CD14-positive monocyte (primary cell): ENCODE data around the gene KRTAP10-5. TPM values are rescaled to one million over a fixed set of nuclear protein-coding genes. Genes with fewer than 3 reads are reported as not detected.
A peak's percentile ranks its signal among the peaks of the same experiment; 100 is the strongest.

Experiments
- DNase-seq, 3 donors: peaks; one replicate each; pipeline ENCODE4 v3.0.0-alpha.2; 2011 to 2022
- H2AFZ ChIP-seq: 2 replicates; pipeline ENCODE4 v1.6.0; 2012; ENCODE audit warnings: mild to moderate bottlenecking, low read depth, low read length, inconsistent platforms; ENCODE audit not compliant: insufficient read depth, poor library complexity, severe bottlenecking
- H3K27ac ChIP-seq, 2 donors: 1 replicate in 1 of 2; 2 replicates in 1 of 2; pipeline ENCODE4 v1.5.1; 2012 to 2013; ENCODE audit warnings: low read length in 2 of 2, control low read depth in 1 of 2, inconsistent platforms in 1 of 2, low read depth in 1 of 2, mild to moderate bottlenecking in 1 of 2
- H3K27me3 ChIP-seq, 2 donors: one replicate each; pipeline versions ENCODE4 v1.6.0 to v1.6.1; 2011 to 2013; ENCODE audit warnings: low read length in 2 of 2; ENCODE audit not compliant: control insufficient read depth in 2 of 2, insufficient read depth in 2 of 2
- H3K36me3 ChIP-seq, 2 donors: replicated peaks in 1 of 2; 1 replicate in 1 of 2; 2 replicates in 1 of 2; pipeline versions ENCODE4 v1.5.1 to v1.6.1; 2012 to 2013; ENCODE audit warnings: low read length in 2 of 2, control low read depth in 1 of 2, inconsistent platforms in 1 of 2, mild to moderate bottlenecking in 1 of 2; ENCODE audit not compliant: insufficient read depth in 2 of 2, control insufficient read depth in 1 of 2
- H3K4me1 ChIP-seq, 2 donors: 1 replicate in 1 of 2; 2 replicates in 1 of 2; pipeline versions ENCODE4 v1.5.1 to v1.6.1; 2012 to 2013; ENCODE audit warnings: low read length in 2 of 2, control low read depth in 1 of 2, inconsistent platforms in 1 of 2, mild to moderate bottlenecking in 1 of 2, moderate library complexity in 1 of 2; ENCODE audit not compliant: insufficient read depth in 2 of 2, control insufficient read depth in 1 of 2
- H3K4me2 ChIP-seq: replicated peaks from 2 replicates; pipeline ENCODE3; 2012; ENCODE audit warnings: low read length, moderate library complexity, mild to moderate bottlenecking; ENCODE audit not compliant: poor library complexity, severe bottlenecking; ENCODE audit errors: extremely low read depth
- H3K4me3 ChIP-seq, 3 experiments: fragments of 200-600 bp in 1 of 3; sonication (generic) in 1 of 3; replicated peaks in 1 of 3; 1 replicate in 2 of 3; 2 replicates in 1 of 3; pipeline ENCODE4 v1.5.1; 2011 to 2013; ENCODE audit warnings: low read length in 3 of 3, mild to moderate bottlenecking in 3 of 3, control low read depth in 2 of 3, low read depth in 2 of 3, inconsistent platforms in 1 of 3, moderate library complexity in 1 of 3
- H3K79me2 ChIP-seq: 2 replicates; pipeline ENCODE4 v1.6.0; 2012; ENCODE audit warnings: mild to moderate bottlenecking, control low read depth, inconsistent platforms, low read length, moderate library complexity; ENCODE audit not compliant: insufficient read depth
- H3K9ac ChIP-seq: 2 replicates; pipeline ENCODE4 v1.6.0; 2017; ENCODE audit warnings: low read length, mild to moderate bottlenecking; ENCODE audit not compliant: insufficient read depth, poor library complexity, severe bottlenecking
- H3K9me3 ChIP-seq, 2 donors: replicated peaks in 1 of 2; 1 replicate in 1 of 2; 2 replicates in 1 of 2; pipeline versions ENCODE4 v1.5.1 to v1.6.1; 2012 to 2013; ENCODE audit warnings: low read length in 2 of 2, control low read depth in 1 of 2; ENCODE audit not compliant: control insufficient read depth in 1 of 2, insufficient read depth in 1 of 2
- H4K20me1 ChIP-seq: 2 replicates; pipeline ENCODE4 v1.6.0; 2012; ENCODE audit warnings: mild to moderate bottlenecking, low read length, control low read depth, moderate library complexity; ENCODE audit not compliant: insufficient read depth
- H3K27ac Mint-ChIP-seq, 7 donors: one replicate each; pipeline ENCODE4 v1.8.0; 2020; ENCODE audit warnings: mild to moderate bottlenecking in 7 of 7, mixed read lengths in 7 of 7, moderate library complexity in 6 of 7, inconsistent platforms in 2 of 7
- H3K27me3 Mint-ChIP-seq, 3 donors: one replicate each; pipeline ENCODE4 v1.8.0; 2021 to 2022; ENCODE audit warnings: low read depth in 3 of 3, mild to moderate bottlenecking in 3 of 3, mixed read lengths in 3 of 3, moderate library complexity in 3 of 3, inconsistent platforms in 1 of 3
- H3K36me3 Mint-ChIP-seq, 2 donors: one replicate each; pipeline ENCODE4 v1.8.0; 2020; ENCODE audit warnings: mixed read lengths in 2 of 2, inconsistent platforms in 1 of 2, mild to moderate bottlenecking in 1 of 2
- H3K4me1 Mint-ChIP-seq: one replicate; pipeline ENCODE4 v1.8.0; 2020; ENCODE audit warnings: mild to moderate bottlenecking, mixed read lengths
- H3K4me3 Mint-ChIP-seq, 2 donors: one replicate each; pipeline ENCODE4 v1.8.0; 2020; ENCODE audit warnings: mild to moderate bottlenecking in 2 of 2, mixed read lengths in 2 of 2, moderate library complexity in 1 of 2
- H3K9me3 Mint-ChIP-seq, 7 donors: one replicate each; pipeline ENCODE4 v1.8.0; 2020 to 2022; ENCODE audit warnings: mixed read lengths in 7 of 7, mild to moderate bottlenecking in 6 of 7, moderate library complexity in 6 of 7, inconsistent platforms in 2 of 7
- WGBS: methylation state at CpG from one replicate; pipeline ENCODE4 v1.1.5; 2013; ENCODE audit warnings: missing lambda C conversion rate; ENCODE audit not compliant: insufficient coverage; 5-methylcytosine and 5-hydroxymethylcytosine counted together
- intact Hi-C, 2 donors: fragments of 100-400 bp; cut with micrococcal nuclease; formaldehyde crosslinking; loops; one replicate each; pipeline versions ENCODE4 v1.15.0 to v1.15.1; 2023
- polyA plus RNA-seq, 3 donors: library from polyadenylated mRNA; depleted of rRNA in 1 of 3; unstranded in 2 of 3; stranded (reverse) in 1 of 3; fragments of 300-500 nt in 2 of 3; fragments of >200 nt in 1 of 3; fragmentation: Illumina TruSeq in 2 of 3; gene quantifications; 1 replicate in 2 of 3; 2 replicates in 1 of 3; pipeline ENCODE4 v1.2.3, GENCODE V29; 2012 to 2021
- TF ChIP-seq, protein P1 (sequence below): fragments of 200-600 bp; IDR thresholded peaks from one replicate; pipeline ENCODE4 v1.8.0; 2022; ENCODE audit warnings: antibody characterized with exemption, mild to moderate bottlenecking

Gene KRTAP10-5
- polyA plus RNA-seq, 3 donors: not detected

GRCh38 chr21:44557491-44558328, 22.7 kb downstream of the KRTAP10-5 start:
- Histone ChIP-seq H3K79me2 (no peaks in the 10 kb centered on the region), H3K4me3 (no peak overlapping the region), H2AFZ (no peak overlapping the region), H3K4me1 (no peaks in the 10 kb centered on the region), H3K4me2 (no peak overlapping the region), H3K9ac (no peak overlapping the region), H3K9me3 (peaks cover 0 to 5% of the 10 kb centered on the region in 2 donors), H3K36me3 (no peaks in the 10 kb centered on the region), H3K27ac (no peak overlapping the region), H4K20me1 (no peaks in the 10 kb centered on the region), H3K27me3 (no peaks in the 10 kb centered on the region)
- Mint-ChIP-seq H3K4me3 (no peak overlapping the region), H3K4me1 (no peaks in the 10 kb centered on the region), H3K27me3 (peaks cover 7 to 12% (median 10%) of the 10 kb centered on the region in 3 donors), H3K9me3 (peaks cover 2 to 25% (median 7%) of the 10 kb centered on the region in 7 donors), H3K27ac (no peak overlapping the region), H3K36me3 (no peaks in the 10 kb centered on the region)
- intact Hi-C loops: no loop called here
- WGBS: 73% methylated on average over 25 of the region's 30 CpGs
- TF ChIP-seq, protein P1, sequence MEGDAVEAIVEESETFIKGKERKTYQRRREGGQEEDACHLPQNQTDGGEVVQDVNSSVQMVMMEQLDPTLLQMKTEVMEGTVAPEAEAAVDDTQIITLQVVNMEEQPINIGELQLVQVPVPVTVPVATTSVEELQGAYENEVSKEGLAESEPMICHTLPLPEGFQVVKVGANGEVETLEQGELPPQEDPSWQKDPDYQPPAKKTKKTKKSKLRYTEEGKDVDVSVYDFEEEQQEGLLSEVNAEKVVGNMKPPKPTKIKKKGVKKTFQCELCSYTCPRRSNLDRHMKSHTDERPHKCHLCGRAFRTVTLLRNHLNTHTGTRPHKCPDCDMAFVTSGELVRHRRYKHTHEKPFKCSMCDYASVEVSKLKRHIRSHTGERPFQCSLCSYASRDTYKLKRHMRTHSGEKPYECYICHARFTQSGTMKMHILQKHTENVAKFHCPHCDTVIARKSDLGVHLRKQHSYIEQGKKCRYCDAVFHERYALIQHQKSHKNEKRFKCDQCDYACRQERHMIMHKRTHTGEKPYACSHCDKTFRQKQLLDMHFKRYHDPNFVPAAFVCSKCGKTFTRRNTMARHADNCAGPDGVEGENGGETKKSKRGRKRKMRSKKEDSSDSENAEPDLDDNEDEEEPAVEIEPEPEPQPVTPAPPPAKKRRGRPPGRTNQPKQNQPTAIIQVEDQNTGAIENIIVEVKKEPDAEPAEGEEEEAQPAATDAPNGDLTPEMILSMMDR: no peak
- no peak for DNase-seq

GRCh38 chr21:44556879-44557278, 23.5 kb downstream of the KRTAP10-5 start:
- no peak for DNase-seq
- Mint-ChIP-seq H3K4me1 (no peaks in the 10 kb centered on the region), H3K27ac (no peak overlapping the region), H3K36me3 (no peaks in the 10 kb centered on the region), H3K4me3 (peak overlapping the region in 1 of 2 donors; percentile 21), H3K27me3 (peaks cover 8 to 12% (median 12%) of the 10 kb centered on the region in 3 donors), H3K9me3 (peaks cover 0 to 21% (median 5%) of the 10 kb centered on the region in 7 donors)
- WGBS: 82% methylated on average over 6 of the region's 9 CpGs
- Histone ChIP-seq H3K4me1 (no peaks in the 10 kb centered on the region), H2AFZ (no peak overlapping the region), H3K27me3 (no peaks in the 10 kb centered on the region), H3K9ac (no peak overlapping the region), H3K27ac (no peak overlapping the region), H3K36me3 (no peaks in the 10 kb centered on the region), H3K4me3 (no peak overlapping the region), H4K20me1 (no peaks in the 10 kb centered on the region), H3K79me2 (no peaks in the 10 kb centered on the region), H3K9me3 (no peaks in the 10 kb centered on the region), H3K4me2 (no peak overlapping the region)
- TF ChIP-seq, protein P1: no peak
- intact Hi-C loops: no loop called here
